Tibial nerve (tissue), 4 donors: ENCODE measurements around the gene NAA25.

Experiments used
- EP300 ChIP-seq, 2 donors: sonication (generic); formaldehyde crosslinking; IDR thresholded peaks; one replicate each; pipeline ENCODE4 v1.6.1; 2017; ENCODE audit warnings: antibody characterized with exemption in 2 of 2, mild to moderate bottlenecking in 1 of 2
- POLR2A ChIP-seq, 2 donors: fragments of 450-650 bp; IDR thresholded peaks; one replicate each; pipeline ENCODE4 v1.6.1; 2017; ENCODE audit warnings: antibody characterized with exemption in 2 of 2, mild to moderate bottlenecking in 2 of 2, moderate library complexity in 2 of 2
- TF ChIP-seq, protein P1 (sequence below), 5 experiments: fragments of 200-600 bp in 3 of 5; fragments of 450-650 bp in 2 of 5; sonication (generic) in 3 of 5; IDR thresholded peaks; one replicate each; pipeline ENCODE4 v1.5.1; 2016 to 2019; ENCODE audit warnings: antibody characterized with exemption in 5 of 5, mild to moderate bottlenecking in 3 of 5, moderate library complexity in 2 of 5

DNA sequence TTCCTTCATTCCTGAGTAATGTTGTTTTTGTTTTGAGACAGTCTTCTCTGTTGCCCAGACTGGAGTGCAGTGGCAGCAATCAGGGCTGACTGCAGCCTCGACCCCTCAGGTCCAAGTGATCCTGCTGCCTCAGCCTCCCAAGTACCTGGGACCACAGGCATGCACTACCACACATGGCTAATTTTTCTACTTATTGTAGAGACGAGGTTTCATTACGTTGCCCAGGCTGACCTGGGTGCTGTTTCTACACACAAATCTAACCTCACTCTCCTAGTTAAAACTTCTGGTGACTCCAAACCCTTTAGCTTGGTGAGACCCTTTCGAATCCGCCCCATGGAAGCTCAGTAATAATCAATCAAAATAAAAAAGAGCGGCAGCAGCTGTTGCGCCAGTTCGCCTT lies 96.9 kb downstream of the NAA25 start:
- TF ChIP-seq, protein P1, sequence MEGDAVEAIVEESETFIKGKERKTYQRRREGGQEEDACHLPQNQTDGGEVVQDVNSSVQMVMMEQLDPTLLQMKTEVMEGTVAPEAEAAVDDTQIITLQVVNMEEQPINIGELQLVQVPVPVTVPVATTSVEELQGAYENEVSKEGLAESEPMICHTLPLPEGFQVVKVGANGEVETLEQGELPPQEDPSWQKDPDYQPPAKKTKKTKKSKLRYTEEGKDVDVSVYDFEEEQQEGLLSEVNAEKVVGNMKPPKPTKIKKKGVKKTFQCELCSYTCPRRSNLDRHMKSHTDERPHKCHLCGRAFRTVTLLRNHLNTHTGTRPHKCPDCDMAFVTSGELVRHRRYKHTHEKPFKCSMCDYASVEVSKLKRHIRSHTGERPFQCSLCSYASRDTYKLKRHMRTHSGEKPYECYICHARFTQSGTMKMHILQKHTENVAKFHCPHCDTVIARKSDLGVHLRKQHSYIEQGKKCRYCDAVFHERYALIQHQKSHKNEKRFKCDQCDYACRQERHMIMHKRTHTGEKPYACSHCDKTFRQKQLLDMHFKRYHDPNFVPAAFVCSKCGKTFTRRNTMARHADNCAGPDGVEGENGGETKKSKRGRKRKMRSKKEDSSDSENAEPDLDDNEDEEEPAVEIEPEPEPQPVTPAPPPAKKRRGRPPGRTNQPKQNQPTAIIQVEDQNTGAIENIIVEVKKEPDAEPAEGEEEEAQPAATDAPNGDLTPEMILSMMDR (IDR thresholded peaks at IDR 0.05) = no peak
- no peak for TF ChIP-seq EP300 (IDR thresholded peaks at IDR 0.05)
- TF ChIP-seq POLR2A (IDR thresholded peaks at IDR 0.05) = no peak
